Neural cell (in vitro differentiated cells): ENCODE measurements around the gene SLC4A2. TPM values are rescaled to one million over a fixed set of nuclear protein-coding genes. Genes with fewer than 3 reads are reported as not detected.
A peak's percentile ranks its signal among the peaks of the same experiment; 100 is the strongest.

Experiments
- H2AFZ ChIP-seq: fragments of 200-600, 300-800 bp; sonication (generic), shearing (Covaris generic); 2 replicates; pipeline ENCODE4 v1.6.0; 2014; ENCODE audit warnings: low read depth, mild to moderate bottlenecking, antibody characterized with exemption, low read length, moderate library complexity
- H3F3A ChIP-seq: fragments of 200-600 bp; shearing (Covaris generic); 2 replicates; pipeline ENCODE4 v1.6.1; 2016; ENCODE audit warnings: mild to moderate bottlenecking, moderate library complexity, mixed read lengths, antibody characterized with exemption, low read length; ENCODE audit not compliant: insufficient read depth, poor library complexity, severe bottlenecking
- H3K27ac ChIP-seq: fragments of 200-600, 300-800 bp; sonication (generic), shearing (Covaris generic); 2 replicates; pipeline ENCODE4 v1.5.1; 2014; ENCODE audit warnings: mild to moderate bottlenecking, low read length, moderate library complexity
- H3K27me3 ChIP-seq: fragments of 300-800, 200-600 bp; sonication (generic), shearing (Covaris generic); 2 replicates; pipeline ENCODE4 v1.6.0; 2014; ENCODE audit warnings: mild to moderate bottlenecking, low read depth, low read length, moderate library complexity; ENCODE audit not compliant: insufficient read depth
- H3K36me3 ChIP-seq: fragments of 300-800, 200-600 bp; sonication (generic), shearing (Covaris generic); 2 replicates; pipeline ENCODE4 v1.5.1; 2014; ENCODE audit warnings: mild to moderate bottlenecking, antibody characterized with exemption, low read length, moderate library complexity; ENCODE audit not compliant: insufficient read depth
- H3K4me2 ChIP-seq: fragments of 300-800, 200-600 bp; sonication (generic), shearing (Covaris generic); 2 replicates; pipeline ENCODE4 v1.6.0; 2014; ENCODE audit warnings: mild to moderate bottlenecking, low read length
- H3K4me3 ChIP-seq: fragments of 300-800, 200-600 bp; sonication (generic), shearing (Covaris generic); 2 replicates; pipeline ENCODE4 v1.5.1; 2014; ENCODE audit warnings: mild to moderate bottlenecking, low read length, moderate library complexity
- H3K79me2 ChIP-seq: fragments of 200-600 bp; shearing (Covaris generic); replicated peaks from 2 replicates; pipeline ENCODE4 v1.6.0; 2014; ENCODE audit warnings: mild to moderate bottlenecking, low read length, moderate library complexity; ENCODE audit not compliant: insufficient read depth
- H3K9ac ChIP-seq: fragments of 300-800, 200-600 bp; sonication (generic), shearing (Covaris generic); 2 replicates; pipeline ENCODE4 v1.6.1; 2016; ENCODE audit warnings: mild to moderate bottlenecking, low read length, mixed read lengths
- H3K9me2 ChIP-seq: fragments of 200-600 bp; shearing (Covaris generic); 2 replicates; pipeline ENCODE4 v1.6.1; 2016; ENCODE audit warnings: mild to moderate bottlenecking, low read length, mixed read lengths; ENCODE audit not compliant: insufficient read depth
- H3K9me3 ChIP-seq: fragments of 200-600, 300-800 bp; sonication (generic), shearing (Covaris generic); 2 replicates; pipeline ENCODE4 v1.6.1; 2016; ENCODE audit warnings: mild to moderate bottlenecking, mixed run types, low read length, moderate library complexity, mixed read lengths
- H4K20me1 ChIP-seq: fragments of 200-600 bp; shearing (Covaris generic); 2 replicates; pipeline ENCODE4 v1.6.1; 2016; ENCODE audit warnings: mild to moderate bottlenecking, mixed run types; ENCODE audit not compliant: insufficient read depth
- EP300 ChIP-seq: fragments of 450-650 bp; conservative IDR thresholded peaks from 2 replicates; pipeline ENCODE4 v1.6.1; 2014; ENCODE audit warnings: antibody characterized with exemption, mild to moderate bottlenecking, moderate library complexity; ENCODE audit not compliant: poor library complexity, severe bottlenecking
- EZH2 ChIP-seq: fragments of 200-600, 300-800 bp; shearing (Covaris generic), sonication (generic); IDR thresholded peaks from 2 replicates; pipeline ENCODE4 v1.6.1; 2014; ENCODE audit warnings: antibody characterized with exemption, low read length, borderline replicate concordance, mild to moderate bottlenecking; ENCODE audit not compliant: insufficient read depth, poor library complexity, severe bottlenecking
- MXI1 ChIP-seq: fragments of 450-650 bp; conservative IDR thresholded peaks from 2 replicates; pipeline ENCODE4 v1.6.1; 2014; ENCODE audit warnings: antibody characterized with exemption, mild to moderate bottlenecking; ENCODE audit not compliant: poor library complexity, severe bottlenecking
- POLR2AphosphoS5 ChIP-seq: IDR thresholded peaks from 2 replicates; pipeline ENCODE4 v1.6.1; 2012
- RAD21 ChIP-seq: fragments of 450-650 bp; conservative IDR thresholded peaks from 2 replicates; pipeline ENCODE4 v1.6.1; 2014; ENCODE audit warnings: antibody characterized with exemption, mild to moderate bottlenecking, moderate library complexity
- SMC3 ChIP-seq: fragments of 450-650 bp; conservative IDR thresholded peaks from 2 replicates; pipeline ENCODE4 v1.6.1; 2014; ENCODE audit warnings: antibody characterized with exemption, mild to moderate bottlenecking, moderate library complexity; ENCODE audit not compliant: poor library complexity
- polyA plus RNA-seq: library from polyadenylated mRNA; depleted of rRNA; stranded (reverse); fragments of >200 nt; gene quantifications from 2 replicates; pipeline ENCODE4 v1.2.3, GENCODE V29; 2014
- TF ChIP-seq, protein P1 (sequence below): fragments of 450-650 bp; IDR thresholded peaks from 2 replicates; pipeline ENCODE4 v1.5.1; 2014; ENCODE audit warnings: antibody characterized with exemption, mild to moderate bottlenecking, moderate library complexity; ENCODE audit not compliant: poor library complexity, severe bottlenecking

The SLC4A2 gene
- polyA plus RNA-seq, 1 donor from 2014 or later: 2.4 TPM

DNA sequence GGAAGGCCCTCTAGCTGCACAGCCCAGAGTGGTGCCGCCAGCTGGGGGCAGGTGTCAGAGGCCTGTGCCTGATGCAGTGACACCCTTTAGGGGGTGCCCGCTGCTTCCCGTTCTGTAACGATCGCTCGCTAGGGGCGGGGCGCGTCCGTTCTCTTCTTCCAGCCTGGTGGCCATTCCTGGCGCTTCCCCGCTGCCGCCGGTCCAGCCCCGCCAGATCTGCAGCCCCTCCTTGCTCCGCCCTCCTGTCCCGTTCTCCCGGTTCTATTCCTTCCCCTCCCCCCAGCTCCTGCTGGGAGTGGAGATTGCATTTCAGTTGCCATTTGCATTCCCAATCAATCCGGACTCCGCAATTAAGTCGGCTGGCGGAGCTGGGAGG is 66.1 kb downstream of the SLC4A2 start:
- H3K27ac ChIP-seq: no peak overlapping the region
- H3K9me3 ChIP-seq: no peaks in the 10 kb centered on the region
- peak overlapping the region; percentile 23 for H3K9ac ChIP-seq
- peaks cover 4% of the 10 kb centered on the region for H3F3A ChIP-seq
- no peaks in the 10 kb centered on the region for H3K36me3 ChIP-seq
- H3K4me2 ChIP-seq: no peak overlapping the region
- H2AFZ ChIP-seq: no peak overlapping the region
- H3K27me3 ChIP-seq: no peaks in the 10 kb centered on the region
- no peaks in the 10 kb centered on the region for H3K79me2 ChIP-seq
- H3K4me3 ChIP-seq: peak overlapping the region; percentile 54
- TF ChIP-seq, protein P1, sequence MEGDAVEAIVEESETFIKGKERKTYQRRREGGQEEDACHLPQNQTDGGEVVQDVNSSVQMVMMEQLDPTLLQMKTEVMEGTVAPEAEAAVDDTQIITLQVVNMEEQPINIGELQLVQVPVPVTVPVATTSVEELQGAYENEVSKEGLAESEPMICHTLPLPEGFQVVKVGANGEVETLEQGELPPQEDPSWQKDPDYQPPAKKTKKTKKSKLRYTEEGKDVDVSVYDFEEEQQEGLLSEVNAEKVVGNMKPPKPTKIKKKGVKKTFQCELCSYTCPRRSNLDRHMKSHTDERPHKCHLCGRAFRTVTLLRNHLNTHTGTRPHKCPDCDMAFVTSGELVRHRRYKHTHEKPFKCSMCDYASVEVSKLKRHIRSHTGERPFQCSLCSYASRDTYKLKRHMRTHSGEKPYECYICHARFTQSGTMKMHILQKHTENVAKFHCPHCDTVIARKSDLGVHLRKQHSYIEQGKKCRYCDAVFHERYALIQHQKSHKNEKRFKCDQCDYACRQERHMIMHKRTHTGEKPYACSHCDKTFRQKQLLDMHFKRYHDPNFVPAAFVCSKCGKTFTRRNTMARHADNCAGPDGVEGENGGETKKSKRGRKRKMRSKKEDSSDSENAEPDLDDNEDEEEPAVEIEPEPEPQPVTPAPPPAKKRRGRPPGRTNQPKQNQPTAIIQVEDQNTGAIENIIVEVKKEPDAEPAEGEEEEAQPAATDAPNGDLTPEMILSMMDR: peak; percentile 34
- TF ChIP-seq EP300 (no peak), MXI1 (no peak), POLR2AphosphoS5 (no peak)
- no peaks in the 10 kb centered on the region for H3K9me2 ChIP-seq
- peaks cover 13% of the 10 kb centered on the region for H4K20me1 ChIP-seq

DNA sequence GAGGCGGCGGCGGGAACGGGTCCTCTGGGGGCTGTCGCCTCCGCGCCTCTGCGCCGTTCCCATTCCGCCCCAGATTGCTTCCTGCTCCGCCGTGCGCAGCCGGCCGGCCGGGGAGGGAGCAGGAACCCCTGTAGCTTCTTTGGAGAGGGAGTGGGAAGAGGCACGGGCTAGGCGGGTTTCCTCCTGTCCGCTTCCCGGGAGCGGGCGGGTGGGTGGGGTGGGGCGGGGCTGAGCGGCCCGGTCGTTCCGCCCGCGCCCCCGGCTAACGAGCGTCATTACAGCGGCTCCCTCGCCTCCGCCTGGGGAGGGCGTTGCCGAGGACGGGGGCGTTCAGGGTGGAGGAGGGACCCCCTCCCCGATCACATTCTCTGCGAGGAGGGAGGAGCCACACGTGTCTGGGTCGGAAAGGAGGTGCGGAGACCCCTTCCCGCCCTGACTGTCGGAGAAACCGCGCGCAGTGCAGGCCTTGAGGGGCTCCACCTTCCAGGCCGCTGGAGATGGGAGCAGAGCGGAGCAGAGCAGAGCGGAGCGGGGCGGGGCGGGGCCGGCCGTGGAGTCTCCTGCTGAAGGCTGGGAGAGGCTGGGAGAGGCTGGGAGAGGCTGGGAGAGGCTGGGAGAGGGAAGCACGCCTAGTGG is 66.6 kb downstream of the SLC4A2 start:
- H3K79me2 ChIP-seq: no peaks in the 10 kb centered on the region
- no peaks in the 10 kb centered on the region for H3K27me3 ChIP-seq
- no peak overlapping the region for H2AFZ ChIP-seq
- no peaks in the 10 kb centered on the region for H3K36me3 ChIP-seq
- peak overlapping the region; percentile 23 for H3K9ac ChIP-seq
- H3K4me3 ChIP-seq: peak overlapping the region; percentile 54
- H3K9me2 ChIP-seq: no peaks in the 10 kb centered on the region
- H3K9me3 ChIP-seq: no peaks in the 10 kb centered on the region
- H4K20me1 ChIP-seq: peaks cover 13% of the 10 kb centered on the region
- TF ChIP-seq EZH2 (no peak), MXI1 (no peak), RAD21 (no peak), POLR2AphosphoS5 (no peak), SMC3 (no peak)
- TF ChIP-seq, protein P1: no peak
- H3K27ac ChIP-seq: no peak overlapping the region
- no peak overlapping the region for H3K4me2 ChIP-seq
- H3F3A ChIP-seq: peaks cover 4% of the 10 kb centered on the region

Other genes with a start within 250 kb of the SLC4A2 start
- gene AOC1, start 207.1 kb upstream of the SLC4A2 start, polyA plus RNA-seq: not detected in 2 replicates
- 24.4 and 35.5 TPM in 2 replicates for gene KCNH2, start 81.3 kb upstream of the SLC4A2 start, polyA plus RNA-seq
- gene NOS3, start 68.6 kb upstream of the SLC4A2 start, polyA plus RNA-seq: not detected in 2 replicates
- 1.2 and 1.4 TPM in 2 replicates for gene ATG9B, start 35.1 kb upstream of the SLC4A2 start, polyA plus RNA-seq
- gene ABCB8, start 31.1 kb upstream of the SLC4A2 start, polyA plus RNA-seq: 34.4 and 40.5 TPM in 2 replicates
- gene ASIC3, start 11.1 kb upstream of the SLC4A2 start, polyA plus RNA-seq: 3.3 and 4.4 TPM in 2 replicates
- 82.2 and 88.3 TPM in 2 replicates for gene CDK5, start 1.7 kb upstream of the SLC4A2 start, polyA plus RNA-seq
- gene FASTK, start 21.2 kb downstream of the SLC4A2 start, polyA plus RNA-seq: 147 and 182 TPM in 2 replicates
- 35.2 and 43.9 TPM in 2 replicates for gene TMUB1, start 23.9 kb downstream of the SLC4A2 start, polyA plus RNA-seq
- gene AGAP3, start 26.9 kb downstream of the SLC4A2 start, polyA plus RNA-seq: 92.9 and 117 TPM in 2 replicates
- not detected in 2 replicates for gene GBX1, start 108.1 kb downstream of the SLC4A2 start, polyA plus RNA-seq
- not detected in 2 replicates for gene ASB10, start 127.7 kb downstream of the SLC4A2 start, polyA plus RNA-seq
- not detected in 2 replicates for gene H2BK1, start 150.9 kb downstream of the SLC4A2 start, polyA plus RNA-seq
- gene ABCF2, start 167.6 kb downstream of the SLC4A2 start, polyA plus RNA-seq: 32.7 and 45.8 TPM in 2 replicates
- gene CHPF2, start 172.9 kb downstream of the SLC4A2 start, polyA plus RNA-seq: 22.1 and 22.5 TPM in 2 replicates
- gene SMARCD3, start 189.1 kb downstream of the SLC4A2 start, polyA plus RNA-seq: 199 and 216 TPM in 2 replicates